ENCODE data around the gene EP400.

GRCh38 chr12:131963381-131963780 lies 13.6 kb downstream of the EP400 start:
- TF ChIP-seq CTCF (optimal IDR thresholded peaks at IDR 0.05 in 1 of 3, IDR thresholded peaks at IDR 0.05 in 1 of 3, conservative IDR thresholded peaks at IDR 0.05 in 1 of 3; ENCODE audit: extremely low read depth in 1 of 3, insufficient read depth in 2 of 3, low read length in 3 of 3) (no peak), EZH2 (IDR thresholded peaks at IDR 0.05; ENCODE audit: low read length) (no peak)
